Measurements from ENCODE around the gene CHST9. TPM values are rescaled to one million over a fixed set of nuclear protein-coding genes. Genes with fewer than 3 reads are reported as not detected.
A peak's percentile ranks its signal among the peaks of the same experiment; 100 is the strongest.
"Not testable (repeated sequence)": the region's sequence is repeated elsewhere in the genome, so short reads cannot be mapped to it uniquely, and the experiment has no call there.

The CHST9 gene
- total RNA-seq, 1 experiment from 2014 or later = not detected

DNA sequence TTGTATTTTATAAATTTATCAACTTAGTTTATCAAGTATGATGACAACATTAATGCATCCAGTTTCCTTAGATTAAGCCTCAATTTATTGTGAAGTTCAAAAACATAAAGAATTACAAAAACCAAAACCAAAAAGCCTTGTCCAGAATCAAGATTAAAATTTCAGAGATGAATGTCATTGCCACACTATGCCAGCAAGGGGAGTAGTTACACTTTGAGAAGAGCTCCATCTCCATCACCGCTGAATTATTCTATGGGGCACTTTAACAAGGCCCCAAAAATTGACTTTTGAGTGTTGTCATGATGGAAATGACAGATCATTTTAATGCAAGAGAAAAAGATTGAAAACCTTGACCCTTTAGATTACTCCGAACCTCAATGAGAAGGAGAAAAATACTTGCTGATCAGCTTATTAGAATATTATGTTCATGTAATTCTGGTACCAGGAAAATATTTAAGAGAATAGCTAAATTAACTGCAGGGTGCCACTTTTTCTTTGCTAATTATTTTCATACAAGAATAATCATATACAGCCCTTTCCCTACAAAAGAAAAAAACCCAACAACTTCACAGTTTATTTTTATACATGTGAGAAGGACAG is 167.1 kb downstream of the CHST9 start:
- peak; percentile 6 for DNase-seq (ENCODE audit: low spot score)
- in situ Hi-C loops (cut with HindIII; ENCODE audit: low sequenced_read_pairs) = no loop called here

GRCh38 chr18:27014841-27015240 is 170.3 kb downstream of the CHST9 start:
- in situ Hi-C loops (cut with HindIII; ENCODE audit: low sequenced_read_pairs) = no loop called here
- no peak for DNase-seq (ENCODE audit: low spot score)

GRCh38 chr18:27010784-27011183 is 174.3 kb downstream of the CHST9 start:
- in situ Hi-C loops (cut with HindIII; ENCODE audit: low sequenced_read_pairs) = no loop called here
- no peak for DNase-seq (ENCODE audit: low spot score)

DNA sequence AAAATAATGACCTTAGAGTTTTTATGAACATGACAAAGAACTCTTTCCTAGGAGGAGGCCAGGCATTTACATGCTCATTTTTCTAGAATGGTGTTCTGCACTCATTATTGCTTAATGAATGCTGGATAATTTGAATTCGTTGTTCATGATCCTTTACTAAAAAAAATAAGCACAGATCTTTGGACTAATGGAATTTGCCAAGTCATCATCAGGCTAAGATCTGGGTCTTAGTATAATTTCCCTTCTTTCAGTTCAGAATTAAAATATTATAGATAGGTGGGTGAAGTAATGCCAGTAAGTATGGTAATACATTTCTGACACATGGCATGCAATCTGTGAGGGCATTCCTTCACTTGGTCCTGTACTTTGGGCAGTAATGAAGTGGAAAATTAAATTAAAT is 175.8 kb downstream of the CHST9 start:
- in situ Hi-C loops (cut with HindIII; ENCODE audit: low sequenced_read_pairs) = no loop called here
- no peak for DNase-seq (ENCODE audit: low spot score)

GRCh38 chr18:27008575-27008974 is 176.5 kb downstream of the CHST9 start:
- no peak for DNase-seq (ENCODE audit: low spot score)
- in situ Hi-C loops (cut with HindIII; ENCODE audit: low sequenced_read_pairs) = no loop called here

DNA sequence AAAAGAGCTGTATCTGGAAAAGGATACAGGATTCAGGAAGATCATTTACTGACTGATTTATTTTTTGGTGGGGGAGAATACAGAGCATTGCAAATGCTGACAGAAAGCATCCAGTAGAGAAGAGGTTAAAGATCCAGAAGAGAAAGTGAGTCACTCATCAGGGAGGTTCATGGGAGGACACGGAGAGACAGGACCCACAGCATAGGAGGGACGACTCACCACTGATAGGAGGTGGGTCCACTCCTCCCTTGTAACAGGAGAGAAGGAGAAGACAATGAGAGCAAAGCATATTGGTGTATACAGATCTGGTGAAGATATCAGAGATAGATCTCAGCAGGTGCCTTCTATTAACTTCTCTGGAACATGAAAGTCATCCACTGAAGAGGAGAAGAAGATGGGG is 177.2 kb downstream of the CHST9 start:
- in situ Hi-C loops (cut with HindIII; ENCODE audit: low sequenced_read_pairs) = no loop called here
- DNase-seq (ENCODE audit: low spot score) = no peak

DNA sequence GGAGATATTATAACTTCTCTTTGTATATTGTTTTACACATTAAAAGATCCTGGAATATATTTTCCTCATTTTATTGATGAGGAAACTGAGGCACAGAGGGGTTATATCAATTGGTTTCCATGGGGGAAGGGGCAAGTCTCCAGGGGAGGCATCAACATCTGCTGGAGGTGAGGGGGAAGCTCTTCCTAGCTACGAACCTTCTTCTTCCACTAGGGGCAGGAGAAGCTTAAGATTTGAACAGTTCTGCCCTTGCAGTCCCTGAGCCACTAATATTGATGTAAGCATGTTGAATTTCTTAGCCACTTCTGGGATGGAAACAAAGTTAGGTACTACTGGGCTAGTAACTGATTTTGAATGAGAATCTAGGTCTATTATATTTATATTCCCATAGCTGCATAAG is 179.5 kb downstream of the CHST9 start:
- DNase-seq (ENCODE audit: low spot score) = no peak
- in situ Hi-C loops (cut with HindIII; ENCODE audit: low sequenced_read_pairs) = no loop called here

DNA sequence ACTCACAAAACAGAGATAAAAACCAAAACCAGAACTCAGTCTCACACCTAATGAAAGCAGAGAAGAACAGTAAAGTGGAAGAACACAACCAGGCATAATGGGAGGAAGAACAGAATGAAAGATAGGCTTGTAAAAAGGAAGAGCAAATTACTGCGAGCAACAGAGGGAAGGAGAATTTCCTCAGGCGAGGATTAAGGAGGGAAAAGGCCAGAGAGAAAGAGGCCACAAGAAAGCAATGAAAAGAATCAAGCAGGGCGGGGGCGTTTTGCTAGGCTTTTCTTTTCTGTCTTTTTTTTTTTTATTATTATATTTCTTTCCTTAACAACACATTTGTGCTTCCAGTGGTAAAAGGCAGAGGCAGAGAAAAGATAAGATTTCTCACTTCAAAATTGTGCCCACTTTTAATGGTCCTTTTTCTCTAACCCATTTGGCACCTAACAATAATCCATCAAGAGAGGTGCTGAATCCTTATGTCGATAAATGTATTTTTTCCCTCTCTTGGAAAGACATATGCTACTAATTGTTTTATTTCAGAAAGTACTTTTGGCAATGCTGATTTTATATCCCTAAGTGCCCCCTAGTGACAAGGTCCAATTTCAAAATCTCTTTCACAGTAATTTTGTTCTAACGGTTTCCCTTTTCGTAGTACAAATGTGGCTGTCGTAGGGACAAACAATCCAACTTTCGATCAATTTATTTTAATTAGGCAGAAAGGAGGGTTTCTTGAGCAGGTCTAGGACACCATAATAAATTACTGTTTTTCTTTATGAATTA is 180.9 kb downstream of the CHST9 start:
- in situ Hi-C loops (cut with HindIII; ENCODE audit: low sequenced_read_pairs) = no loop called here
- peak; percentile 5 for DNase-seq (ENCODE audit: low spot score)

GRCh38 chr18:26999797-27000196 is 185.3 kb downstream of the CHST9 start:
- in situ Hi-C loops (cut with HindIII; ENCODE audit: low sequenced_read_pairs) = no loop called here
- no peak for DNase-seq (ENCODE audit: low spot score)

GRCh38 chr18:26993568-26993967 is 191.5 kb downstream of the CHST9 start:
- in situ Hi-C loops (cut with HindIII; ENCODE audit: low sequenced_read_pairs) = no loop called here
- no peak for DNase-seq (ENCODE audit: low spot score)

DNA sequence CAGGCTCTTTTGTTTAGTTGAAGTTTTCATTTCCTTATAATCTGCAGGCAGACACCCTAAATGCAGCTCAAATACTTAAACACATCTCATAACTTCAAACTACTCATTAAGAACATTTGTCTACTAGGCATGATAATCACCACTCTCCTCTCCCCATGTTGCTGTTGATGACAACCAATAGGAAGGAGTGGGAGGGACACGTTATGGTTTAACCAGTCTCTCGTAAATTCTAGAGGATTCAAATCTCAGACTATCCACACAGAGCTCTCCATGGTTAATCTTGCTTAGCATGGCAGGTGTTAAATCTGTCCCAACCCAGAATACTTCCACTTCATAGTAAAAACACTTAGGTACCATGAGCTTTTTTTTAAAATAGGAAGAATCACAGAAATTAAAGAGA is 192.2 kb downstream of the CHST9 start:
- in situ Hi-C loops (cut with HindIII; ENCODE audit: low sequenced_read_pairs) = no loop called here
- DNase-seq (ENCODE audit: low spot score) = no peak

DNA sequence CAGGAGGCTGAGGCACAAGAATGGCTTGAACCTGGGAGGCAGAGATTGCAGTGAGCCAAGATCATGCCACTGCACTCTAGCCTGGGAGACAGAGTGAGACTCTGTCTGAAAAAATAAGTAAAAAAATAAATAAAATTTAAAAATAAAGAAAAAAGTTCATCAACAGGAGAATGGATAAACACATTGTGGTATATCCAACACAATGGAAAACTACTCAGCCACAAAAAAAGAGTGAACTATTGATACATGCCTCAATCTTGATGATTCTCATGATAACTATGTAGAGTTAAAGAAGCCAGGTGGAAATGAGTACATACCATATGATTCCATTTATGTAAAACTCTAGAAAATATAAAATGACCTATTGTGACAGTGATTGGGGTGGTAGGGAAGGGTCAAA is 195.3 kb downstream of the CHST9 start:
- DNase-seq (ENCODE audit: low spot score) = no peak
- in situ Hi-C loops (cut with HindIII; ENCODE audit: low sequenced_read_pairs) = no loop called here

GRCh38 chr18:26981360-26982082 is 203.6 kb downstream of the CHST9 start:
- no peak for DNase-seq (ENCODE audit: low spot score)
- in situ Hi-C loops (cut with HindIII; ENCODE audit: low sequenced_read_pairs) = no loop called here

DNA sequence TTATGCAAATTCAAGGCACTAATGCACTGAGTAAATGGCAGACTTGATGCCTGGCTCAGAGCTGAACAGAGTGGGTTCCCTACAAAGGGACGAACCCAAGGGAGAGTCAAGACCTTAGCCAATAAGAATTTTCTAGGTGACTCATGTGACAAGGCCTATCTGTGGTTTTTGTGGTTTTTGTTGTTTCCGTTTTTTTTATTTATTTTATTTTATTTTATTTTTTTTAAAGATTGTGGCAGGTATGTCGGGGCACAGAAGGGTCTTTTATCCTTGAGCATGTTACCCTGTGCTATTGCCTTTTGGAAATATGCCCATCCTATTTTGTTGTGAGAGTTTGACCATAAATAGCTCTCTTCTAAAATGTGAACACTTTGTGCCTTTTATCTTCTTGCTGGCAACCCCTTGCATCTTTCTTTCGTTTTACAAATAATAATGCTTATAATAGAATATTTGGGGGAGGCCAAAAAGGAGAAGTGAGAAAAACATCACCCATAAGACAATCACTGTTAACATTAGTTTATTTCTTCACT is 206.2 kb downstream of the CHST9 start:
- no peak for DNase-seq (ENCODE audit: low spot score)
- in situ Hi-C loops (cut with HindIII; ENCODE audit: low sequenced_read_pairs) = no loop called here

DNA sequence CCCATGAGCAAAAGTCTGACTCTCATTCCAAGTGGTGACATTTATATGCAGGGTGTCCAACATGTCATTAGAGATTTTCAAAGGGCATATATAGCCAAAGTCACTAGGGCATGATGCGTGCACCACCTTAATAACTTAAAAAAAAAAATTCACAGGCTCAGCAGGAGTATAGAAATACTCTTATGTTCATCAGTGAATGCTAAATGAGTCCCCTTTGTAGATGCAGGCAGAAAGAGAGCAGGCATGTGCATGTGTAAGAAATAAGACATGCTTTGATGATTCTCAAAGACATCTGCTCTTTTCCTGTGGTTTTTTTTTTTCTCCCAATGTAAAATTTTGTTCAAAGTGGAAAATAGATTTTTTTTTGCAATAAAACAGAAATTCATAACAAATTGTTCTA is 207.3 kb downstream of the CHST9 start:
- in situ Hi-C loops (cut with HindIII; ENCODE audit: low sequenced_read_pairs) = no loop called here
- DNase-seq (ENCODE audit: low spot score) = no peak

DNA sequence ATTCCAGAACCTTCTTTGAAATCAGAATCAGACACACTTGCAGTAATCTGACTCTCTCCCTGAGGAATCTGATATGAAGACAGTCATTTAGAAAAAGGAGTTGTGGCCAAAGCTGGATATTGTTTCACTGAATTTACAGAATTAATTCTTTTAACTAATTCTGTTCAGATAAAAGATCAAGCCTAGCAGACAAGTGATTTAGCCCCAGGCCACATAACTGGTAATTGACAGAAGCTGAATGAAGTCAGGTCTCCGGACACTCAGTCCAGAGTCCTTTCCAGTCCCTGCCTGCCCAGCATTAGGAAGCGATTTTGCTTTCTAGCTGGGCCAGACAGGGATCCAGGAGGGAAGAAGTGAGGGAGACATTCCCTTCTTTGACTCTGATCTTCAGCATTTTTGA is 208.9 kb downstream of the CHST9 start:
- DNase-seq (ENCODE audit: low spot score) = no peak
- in situ Hi-C loops (cut with HindIII; ENCODE audit: low sequenced_read_pairs) = no loop called here

DNA sequence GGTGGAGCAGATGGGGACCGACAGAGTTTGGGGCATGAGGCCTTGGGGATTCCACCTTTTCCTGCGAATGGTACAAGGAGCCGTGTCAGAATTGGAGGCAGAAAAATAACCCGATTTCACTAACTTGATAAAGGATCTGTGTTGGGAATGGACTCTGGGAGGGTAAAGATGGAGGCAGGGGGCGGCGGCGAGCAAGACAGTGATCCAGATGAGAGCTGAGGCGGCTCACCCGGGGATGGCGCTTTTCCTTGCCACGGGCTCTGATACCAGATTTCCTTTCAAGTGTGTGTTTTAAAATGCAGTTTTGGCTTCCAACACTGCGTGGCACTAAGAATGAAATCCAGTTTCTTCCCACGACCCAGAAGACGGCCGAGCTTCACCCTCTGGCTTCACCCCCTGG is 212.6 kb downstream of the CHST9 start:
- DNase-seq (ENCODE audit: low spot score); in situ Hi-C loops (cut with HindIII; ENCODE audit: low sequenced_read_pairs): not testable (repeated sequence)

DNA sequence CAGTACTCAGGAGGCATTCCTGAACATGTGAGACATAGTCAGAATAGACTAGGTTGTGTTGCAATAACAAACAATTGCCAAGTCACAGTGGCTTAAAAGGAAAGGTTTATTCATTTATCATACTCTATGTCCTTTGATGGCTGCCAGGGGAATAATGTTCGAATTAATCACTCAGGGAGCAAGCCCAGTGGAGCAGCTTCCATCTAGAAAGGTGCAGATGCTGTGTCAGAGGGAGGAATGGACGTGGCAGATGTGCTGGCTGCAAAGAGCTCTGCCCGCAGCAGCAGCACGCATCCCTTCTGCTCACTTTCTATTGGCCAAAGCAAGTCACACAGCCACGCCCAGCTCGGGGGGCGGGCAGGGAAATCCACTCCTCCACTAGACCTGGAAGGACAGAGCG is 213.7 kb downstream of the CHST9 start:
- in situ Hi-C loops (cut with HindIII; ENCODE audit: low sequenced_read_pairs) = no loop called here
- DNase-seq (ENCODE audit: low spot score) = no peak

GRCh38 chr18:26970637-26971036 is 214.5 kb downstream of the CHST9 start:
- no peak for DNase-seq (ENCODE audit: low spot score)
- in situ Hi-C loops (cut with HindIII; ENCODE audit: low sequenced_read_pairs) = no loop called here

DNA sequence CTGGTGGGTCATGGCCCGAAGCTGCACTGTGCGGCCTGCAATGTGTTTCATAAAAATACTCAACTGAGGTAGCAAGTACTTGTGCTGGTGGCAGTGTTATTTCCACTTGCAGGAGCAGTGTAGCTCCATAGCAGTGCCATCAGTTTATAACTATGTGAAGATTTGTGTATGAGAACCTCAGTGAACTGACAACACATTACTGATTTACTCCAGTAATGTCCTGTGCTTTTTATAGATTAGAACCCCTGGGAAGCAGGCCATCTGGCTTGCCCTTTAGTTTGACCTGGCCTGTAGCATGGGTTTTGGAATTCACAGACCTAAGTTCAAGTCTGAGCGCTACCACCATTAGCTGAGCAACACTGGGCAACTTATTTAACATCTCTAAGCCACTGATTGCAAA is 219.9 kb downstream of the CHST9 start:
- DNase-seq (ENCODE audit: low spot score) = no peak
- in situ Hi-C loops (cut with HindIII; ENCODE audit: low sequenced_read_pairs) = no loop called here

Data from G401 (cell line).